HPDE6-E6E7 (cell line): ENCODE measurements around the gene OR5H15.
"Not testable (repeated sequence)": the region's sequence is repeated elsewhere in the genome, so short reads cannot be mapped to it uniquely, and the experiment has no call there.

Experiments used
- DNase-seq: peaks from one replicate; pipeline ENCODE4 v3.0.0; 2011; ENCODE audit warnings: missing footprints; ENCODE audit errors: extremely low spot score

OR5H15 gene

DNA sequence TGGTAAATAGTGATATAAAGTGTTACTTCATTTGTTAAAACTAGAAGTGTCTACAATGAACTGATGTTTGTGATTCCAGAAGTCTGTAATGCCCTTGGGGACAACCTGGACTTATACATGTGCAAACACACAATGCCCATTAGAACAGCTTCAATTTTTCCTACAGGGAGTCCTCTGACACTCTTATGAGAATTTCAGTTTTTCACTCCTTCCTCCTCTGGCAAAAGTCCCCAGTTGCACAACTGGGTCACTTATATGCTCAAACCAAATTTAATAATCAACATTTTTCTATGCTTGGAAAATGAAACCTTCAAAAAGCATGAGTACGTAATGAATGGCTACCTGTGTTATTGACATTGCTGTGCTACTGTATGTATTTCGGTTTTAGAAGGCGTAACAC is at the start of gene OR5H15:
Gene OR5H15, plus strand, starts transcription at position 301 of the 400 bp plus-strand sequence. CDS start 2,004 bp downstream, outside the sequence.
- no peak for DNase-seq

DNA sequence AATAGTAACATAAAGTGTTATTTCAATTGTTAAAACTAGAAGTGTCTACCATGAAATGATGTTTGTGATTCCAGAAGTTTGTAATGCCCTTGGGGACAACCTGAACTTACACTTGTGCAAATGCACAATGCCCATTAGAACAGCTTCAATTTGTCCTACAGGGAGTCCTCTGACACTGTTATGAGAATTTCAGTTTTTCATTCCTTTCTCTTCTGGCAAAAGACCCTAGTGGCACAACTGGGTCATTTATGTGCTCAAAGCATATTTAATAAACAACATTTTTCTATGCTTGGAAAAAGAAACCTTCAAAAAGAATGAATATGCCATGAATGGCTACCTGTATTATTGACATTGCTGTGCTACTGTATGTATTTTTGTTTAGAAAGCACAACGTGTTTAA is 36.1 kb upstream of the OR5H15 start, which contains the start of gene OR5H1:
Gene OR5H1, plus strand, starts transcription at position 301 of the 400 bp plus-strand sequence. CDS start 1,977 bp downstream, outside the sequence.
- no peak for DNase-seq

DNA sequence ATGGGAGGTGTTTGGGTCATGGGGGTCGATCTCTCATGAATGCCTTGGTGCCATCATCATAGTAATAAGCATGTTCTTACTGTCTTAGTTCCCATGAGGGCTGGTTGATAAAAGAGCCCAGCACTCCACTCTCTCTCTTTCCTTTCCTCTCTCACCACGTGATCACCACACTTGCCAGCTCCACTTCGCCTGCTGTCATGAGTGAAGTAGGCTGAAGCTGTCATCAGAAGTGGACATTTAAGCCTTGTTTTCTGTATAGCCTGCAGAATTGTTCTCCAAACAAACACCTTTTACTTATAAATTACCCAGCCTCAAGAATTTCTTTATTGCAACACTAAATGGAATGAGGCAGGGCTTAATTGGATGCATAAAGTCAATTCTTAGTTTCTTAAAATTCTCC is 29.9 kb upstream of the OR5H15 start:
- DNase-seq = no peak

DNA sequence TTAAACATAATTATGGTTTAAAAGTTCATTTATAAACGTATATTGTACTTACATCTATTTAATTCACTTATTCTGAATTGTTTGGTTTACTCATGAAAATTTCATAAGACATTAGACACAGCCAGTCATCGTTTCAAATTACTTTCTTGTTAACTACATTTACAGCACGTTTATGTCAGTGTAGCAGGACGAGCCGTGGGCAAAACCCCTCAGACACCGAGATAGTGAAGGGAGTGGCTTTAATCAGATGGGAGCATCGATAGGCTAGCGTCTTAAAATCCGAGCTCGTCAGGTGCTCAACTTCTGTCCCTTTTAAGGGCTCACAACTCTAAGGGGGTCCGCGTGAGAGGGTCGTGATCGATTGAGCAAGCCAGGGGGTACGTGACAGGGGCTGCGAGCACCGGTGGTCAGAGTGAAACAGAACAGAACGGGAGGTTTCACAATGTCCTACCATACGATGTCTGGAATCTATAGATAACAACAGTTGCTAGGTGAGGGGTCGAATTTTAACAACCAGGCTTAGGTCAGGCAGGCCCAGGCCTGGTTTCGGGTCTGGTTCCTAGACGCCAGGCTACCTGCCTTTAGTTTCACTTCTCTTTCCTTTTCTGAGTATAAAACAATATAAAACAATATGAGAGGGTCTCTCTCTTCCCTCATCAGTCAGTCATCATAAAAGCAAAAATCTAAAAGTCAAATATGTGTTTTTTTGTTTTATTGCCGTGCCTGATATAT is 28.5 kb upstream of the OR5H15 start:
- DNase-seq = not testable (repeated sequence)

DNA sequence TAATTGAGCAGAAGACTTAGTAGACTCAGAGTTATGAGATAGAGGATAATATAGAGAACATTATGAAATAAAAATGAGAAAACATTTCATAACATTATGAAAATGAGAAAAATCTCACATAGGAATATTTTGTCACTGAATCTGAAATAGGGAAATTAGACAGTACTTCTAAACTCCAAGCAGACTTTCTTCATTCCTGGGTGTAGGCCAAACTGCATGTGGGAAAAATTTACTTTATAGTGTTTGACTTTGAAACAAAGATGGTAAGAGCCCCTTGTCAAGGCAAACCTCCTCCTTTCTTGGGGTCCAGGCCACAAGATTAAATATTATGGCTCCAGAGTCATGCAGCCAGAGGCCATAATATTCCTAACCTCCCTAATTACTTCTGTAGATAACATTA is 26.0 kb upstream of the OR5H15 start:
- DNase-seq = no peak

DNA sequence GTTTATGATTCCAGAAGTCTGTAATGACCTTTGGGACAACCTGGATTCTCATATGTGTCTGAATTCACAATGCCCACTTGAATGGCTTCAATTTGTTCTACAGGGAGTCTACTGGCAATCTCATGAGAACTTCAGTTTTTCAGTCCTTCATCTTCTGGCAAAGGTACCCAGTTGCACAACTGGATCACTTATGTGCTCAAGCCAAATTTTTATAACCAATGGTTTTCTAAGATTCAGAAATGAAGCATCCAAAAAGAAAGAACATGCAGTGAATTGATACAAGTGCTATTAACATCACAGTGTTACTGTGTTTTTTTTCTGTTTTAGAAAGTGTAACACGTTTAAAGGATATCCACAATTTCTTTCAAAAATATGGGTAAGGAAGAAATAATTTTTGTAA is 19.3 kb upstream of the OR5H15 start, which contains the start of gene OR5H14:
Gene OR5H14, plus strand, starts transcription at position 301 of the 400 bp plus-strand sequence. CDS start 1,907 bp downstream, outside the sequence.
- no peak for DNase-seq

DNA sequence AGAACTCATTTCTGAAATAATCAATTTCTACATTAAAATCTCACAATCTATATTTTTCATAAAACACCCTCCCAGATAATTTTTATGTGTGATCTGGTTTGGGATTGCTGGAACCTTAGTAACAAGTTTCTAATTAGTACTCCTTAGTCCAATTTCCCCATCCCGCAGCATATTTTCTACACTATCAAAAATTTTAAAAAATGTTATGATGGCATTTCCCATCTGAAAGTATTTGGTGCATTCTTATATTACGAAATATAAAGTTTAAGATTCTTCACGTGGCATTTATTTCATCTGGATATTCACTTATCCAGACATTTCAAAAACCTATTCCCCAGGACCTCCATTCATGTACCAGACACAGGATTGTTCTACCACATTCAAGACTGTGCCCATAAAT is 17.7 kb upstream of the OR5H15 start:
- no peak for DNase-seq

DNA sequence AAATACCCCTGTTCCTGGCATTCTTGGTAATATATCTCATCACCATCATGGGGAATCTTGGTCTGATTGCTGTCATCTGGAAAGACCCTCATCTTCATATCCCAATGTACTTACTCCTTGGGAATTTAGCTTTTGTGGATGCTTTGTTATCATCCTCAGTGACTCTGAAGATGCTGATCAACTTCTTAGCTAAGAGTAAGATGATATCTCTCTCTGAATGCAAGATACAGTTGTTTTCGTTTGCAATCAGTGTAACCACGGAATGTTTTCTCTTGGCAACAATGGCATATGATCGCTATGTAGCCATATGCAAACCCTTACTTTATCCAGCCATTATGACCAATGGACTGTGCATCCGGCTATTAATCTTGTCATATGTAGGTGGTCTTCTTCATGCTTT is 17.0 kb upstream of the OR5H15 start:
- DNase-seq = not testable (repeated sequence)

DNA sequence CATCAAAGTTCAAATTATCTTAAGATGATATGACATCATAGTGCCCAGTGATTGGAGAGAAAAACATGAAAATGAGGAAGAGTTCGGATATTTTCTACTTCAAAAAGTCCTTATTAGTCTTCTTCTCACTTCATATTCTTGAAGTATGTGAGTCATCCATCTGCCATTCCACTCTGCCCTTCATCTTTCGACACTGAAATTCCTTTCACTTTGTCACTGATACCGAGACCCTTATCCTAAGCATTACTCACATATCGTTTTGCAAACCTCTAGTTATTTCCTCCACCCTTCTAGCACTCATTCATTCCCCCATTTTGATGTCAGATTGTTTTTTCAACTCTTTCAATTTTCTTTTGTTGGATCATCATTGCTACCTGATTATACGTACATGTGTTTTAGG is 15.3 kb upstream of the OR5H15 start:
- DNase-seq = no peak

DNA sequence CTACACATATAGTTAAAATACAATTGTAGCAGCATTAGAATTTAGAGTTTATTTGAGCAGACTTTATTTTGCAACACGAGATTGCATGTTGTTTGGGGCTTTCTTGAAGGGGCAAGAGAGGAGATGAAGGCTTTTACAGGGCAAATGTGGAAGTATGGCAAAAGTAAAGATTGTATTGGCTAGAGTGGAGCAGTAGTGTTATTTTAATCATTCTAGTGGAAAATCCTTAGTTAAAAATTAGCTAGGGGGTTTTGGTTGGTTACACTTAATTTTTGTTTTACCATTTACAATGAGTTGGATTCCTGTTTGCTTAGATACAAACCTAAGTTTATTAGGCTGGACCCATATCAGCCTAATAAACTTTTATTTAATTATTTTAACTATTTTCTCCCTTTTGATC is 4.6 kb downstream of the OR5H15 start:
- no peak for DNase-seq

DNA sequence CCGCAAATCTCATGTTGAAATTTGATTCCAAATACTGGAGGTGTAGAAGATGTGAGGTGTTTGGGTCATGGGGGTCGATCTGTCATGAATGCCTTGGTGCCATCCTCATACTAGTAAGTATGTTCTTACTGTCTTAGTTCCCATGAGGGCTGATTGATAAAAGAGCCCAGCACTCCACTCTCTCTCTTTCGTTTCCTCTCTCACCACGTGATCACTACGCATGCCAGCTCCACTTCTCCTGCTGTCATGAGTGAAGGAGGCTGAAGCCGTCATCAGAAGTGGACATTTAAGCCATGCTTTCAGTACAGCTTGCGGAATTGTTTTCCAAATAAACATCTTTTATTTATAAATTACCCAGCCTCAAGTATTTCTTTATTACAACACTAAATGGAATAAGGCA is 6.1 kb downstream of the OR5H15 start:
- no peak for DNase-seq

DNA sequence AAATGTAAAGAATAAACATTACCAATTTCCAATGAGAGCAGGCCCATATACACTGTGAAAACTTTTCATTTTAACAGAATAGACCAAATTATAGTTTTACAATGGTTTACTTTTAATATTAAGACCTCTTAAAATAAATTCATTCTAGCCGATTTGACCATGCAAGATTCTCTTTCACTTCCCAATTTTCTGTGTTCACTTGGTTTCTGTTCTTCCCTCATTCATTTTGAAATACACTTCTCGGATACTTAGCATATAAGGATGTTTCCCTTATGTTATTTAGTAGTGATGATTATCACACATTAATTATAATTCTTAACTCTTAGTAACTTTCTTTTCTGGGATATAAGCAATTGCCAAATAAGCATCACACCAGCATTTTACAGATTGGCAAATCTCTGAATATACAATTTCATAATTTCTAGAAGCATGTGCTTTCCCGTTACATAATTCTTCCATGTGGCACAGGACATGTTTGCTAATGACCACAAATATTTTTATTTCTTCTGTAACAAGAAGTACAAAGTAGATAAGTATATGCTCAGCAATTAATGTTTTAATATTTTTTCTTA is 13.9 kb downstream of the OR5H15 start:
- DNase-seq = no peak

DNA sequence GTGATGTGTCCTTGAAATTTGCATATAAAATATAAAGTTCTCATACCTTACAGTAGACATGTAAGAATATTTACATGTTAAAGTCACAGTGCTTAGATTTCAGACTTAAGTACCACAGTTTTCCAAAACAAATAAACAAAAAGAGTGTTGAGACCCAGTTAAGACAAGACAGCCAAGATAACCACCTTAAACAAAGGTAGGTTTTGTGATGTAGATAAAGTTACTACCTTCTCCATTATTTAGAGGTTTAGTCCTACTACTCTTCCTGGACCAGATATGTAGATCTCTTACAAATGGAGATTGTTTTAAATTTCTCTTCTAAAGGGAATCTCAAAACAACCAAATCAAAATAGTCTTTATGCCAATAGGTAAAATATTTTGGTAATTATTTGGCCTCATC is 15.7 kb downstream of the OR5H15 start:
- no peak for DNase-seq

DNA sequence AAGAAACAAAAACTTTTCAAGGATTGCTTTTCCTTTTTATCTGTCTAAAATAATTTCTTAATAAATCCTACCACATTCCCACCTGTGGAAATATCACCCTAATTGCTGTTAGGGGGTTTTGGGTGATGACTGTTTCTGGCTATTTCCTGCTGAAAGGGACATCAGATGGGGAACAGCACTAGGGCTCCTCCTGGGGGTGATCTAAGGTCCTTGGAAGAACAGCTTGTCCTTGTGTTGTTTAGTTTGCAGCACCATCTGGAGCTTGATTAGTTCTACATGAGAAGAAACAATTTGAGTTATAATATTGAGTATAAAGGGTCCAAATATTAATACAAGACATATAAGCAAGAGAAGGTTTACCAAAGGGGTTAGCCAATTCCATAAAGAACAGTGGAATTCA is 18.7 kb downstream of the OR5H15 start:
- DNase-seq = peak; percentile 10

DNA sequence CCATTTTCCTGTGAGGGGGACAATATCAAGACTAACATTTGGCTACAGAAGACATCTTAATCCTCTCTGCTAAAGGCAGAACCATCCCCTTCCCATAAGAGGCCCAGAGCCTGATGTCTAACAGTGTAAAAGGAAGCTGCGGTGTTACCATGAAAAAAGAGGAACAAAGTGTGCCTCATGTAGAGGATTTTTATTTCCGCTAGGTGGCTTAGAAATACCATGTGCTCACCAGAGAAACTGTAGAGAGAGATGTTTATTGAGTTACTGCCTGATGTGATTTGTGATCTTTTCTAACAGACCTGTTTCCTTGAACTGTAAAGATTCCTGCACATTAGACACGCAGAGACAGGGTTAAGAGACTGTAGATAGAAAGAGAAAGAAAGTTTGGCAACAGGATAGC is 22.0 kb downstream of the OR5H15 start:
- no peak for DNase-seq

DNA sequence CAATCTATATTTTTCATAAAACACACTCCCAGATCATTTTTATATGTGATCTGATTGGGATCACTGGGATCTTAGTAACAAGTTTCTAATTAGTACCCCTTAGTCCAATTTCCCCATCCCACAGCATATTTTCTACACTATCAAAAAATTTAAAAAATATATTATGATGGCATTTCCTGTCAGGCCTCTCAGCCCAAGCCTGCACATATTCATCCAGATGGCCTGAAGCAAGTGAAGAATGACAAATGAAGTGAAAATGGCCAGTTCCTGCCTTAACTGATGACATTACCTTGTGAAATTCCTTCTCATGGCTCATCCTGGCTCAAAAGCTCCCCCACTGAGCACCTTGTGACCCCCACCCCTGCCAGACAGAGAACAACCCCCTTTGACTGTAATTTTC is 24.4 kb downstream of the OR5H15 start:
- not testable (repeated sequence) for DNase-seq

DNA sequence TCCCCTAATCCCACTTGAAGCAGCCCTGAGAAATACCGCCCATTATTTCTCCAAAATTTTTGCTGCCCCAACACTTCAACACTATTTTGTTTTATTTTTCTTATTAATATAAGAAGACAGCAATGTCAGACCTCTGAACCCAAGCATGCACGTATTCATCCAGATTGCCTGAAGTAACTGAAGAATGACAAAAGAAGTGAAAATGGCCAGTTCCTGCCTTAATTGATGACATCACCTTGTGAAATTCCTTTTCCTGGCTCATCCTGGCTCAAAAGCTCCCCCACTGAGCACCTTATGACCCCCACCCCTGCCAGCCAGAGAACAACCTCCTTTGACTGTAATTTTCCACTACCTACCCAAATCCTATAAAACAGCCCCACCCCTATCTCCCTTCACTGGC is 29.8 kb downstream of the OR5H15 start:
- DNase-seq = not testable (repeated sequence)

DNA sequence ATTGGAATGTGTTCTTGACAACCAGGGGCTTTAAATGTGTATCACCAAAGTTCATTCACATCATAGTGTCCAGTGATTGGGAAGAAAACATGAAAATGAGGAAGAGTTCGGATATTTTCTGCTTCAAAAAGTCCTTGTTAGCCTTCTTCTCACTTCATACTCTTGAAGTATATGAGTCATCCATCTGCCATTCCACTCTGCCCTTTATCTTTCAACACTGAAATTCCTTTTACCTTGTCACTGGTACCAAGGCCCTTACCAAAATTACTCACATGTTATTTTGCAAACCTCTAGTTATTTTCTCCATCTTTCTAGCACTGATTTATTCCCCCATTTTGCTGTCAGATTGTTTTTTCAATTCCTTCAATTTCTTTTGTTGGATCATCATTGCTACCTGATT is 32.5 kb downstream of the OR5H15 start:
- DNase-seq = no peak

DNA sequence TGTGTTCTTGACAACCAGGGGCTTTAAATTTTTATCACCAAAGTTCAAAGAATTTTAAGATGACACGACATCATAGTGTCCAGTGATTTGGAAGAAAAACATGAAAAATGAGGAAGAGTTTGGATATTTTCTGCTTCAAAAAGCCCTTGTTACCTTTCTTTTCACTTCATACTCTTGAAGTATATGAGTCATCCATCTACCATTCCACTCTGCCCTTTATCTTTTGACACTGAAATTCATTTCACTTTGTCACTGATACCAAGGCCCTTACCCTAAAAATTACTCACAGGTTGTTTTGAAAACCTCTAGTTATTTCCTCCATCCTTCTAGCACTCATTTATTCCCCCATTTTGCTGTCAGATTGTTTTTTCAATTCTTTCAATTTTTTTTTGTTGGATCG is 42.7 kb downstream of the OR5H15 start:
- DNase-seq = no peak

DNA sequence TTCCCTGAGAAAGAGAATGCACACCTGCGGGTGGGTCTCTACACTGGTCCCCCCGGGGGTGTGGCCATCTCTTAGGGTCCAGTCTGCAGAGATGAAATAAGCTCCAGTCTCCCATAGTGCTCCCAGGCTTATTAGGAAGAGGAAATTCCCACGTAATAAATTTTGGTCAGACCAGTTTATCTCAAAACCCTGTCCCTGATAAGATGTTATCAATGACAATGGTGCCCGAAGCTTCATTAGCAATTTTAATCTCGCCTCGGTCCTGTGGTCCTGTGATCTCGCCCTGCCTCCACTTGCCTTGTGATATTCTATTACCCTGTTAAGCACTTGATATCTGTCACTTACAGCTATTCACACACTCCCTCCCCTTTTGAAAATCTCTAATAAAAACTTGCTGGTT is 46.8 kb downstream of the OR5H15 start:
- DNase-seq = no peak

DNA sequence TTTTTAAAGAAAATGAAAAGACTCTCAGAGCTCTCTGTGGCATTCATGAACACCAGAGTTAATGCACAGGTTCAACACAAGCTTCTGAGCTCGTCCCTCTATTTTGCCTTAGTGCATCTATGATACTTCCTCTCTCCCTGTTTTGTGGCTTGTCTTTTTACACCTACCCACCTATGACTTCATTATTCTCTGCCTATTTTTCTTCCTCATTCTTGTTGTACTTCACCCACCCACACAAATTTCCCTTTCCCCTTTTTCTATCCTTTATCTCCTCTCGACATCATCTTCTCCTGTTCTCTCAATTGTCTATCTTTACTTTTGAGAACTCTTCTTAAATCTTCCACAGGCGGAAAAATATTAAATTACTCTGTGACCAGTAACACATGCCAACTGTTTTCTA is 48.6 kb downstream of the OR5H15 start:
- no peak for DNase-seq
